Left lung (tissue), 10 donors: ENCODE data around the gene REL. TPM values are rescaled to one million over a fixed set of nuclear protein-coding genes. Genes with fewer than 3 reads are reported as not detected.
A peak's percentile ranks its signal among the peaks of the same experiment; 100 is the strongest.

Experiments used
- ATAC-seq: fragments of 200-7000 bp; cut with Tn5 transposase; one replicate; pipeline ENCODE4 v1.9.1; 2020; ENCODE audit warnings: moderate library complexity
- DNase-seq, 4 donors: peaks; one replicate each; pipeline ENCODE4 v3.0.0-alpha.2; 2013 to 2020
- H3K27ac ChIP-seq, 2 donors: fragments of 200-600 bp; sonication (generic) in 1 of 2; one replicate each; pipeline versions ENCODE4 v1.5.0 to v1.8.0; 2020 to 2021
- H3K27me3 ChIP-seq, 2 donors: fragments of 200-600 bp; sonication (generic) in 1 of 2; one replicate each; pipeline versions ENCODE4 v1.5.0 to v1.8.0; 2020 to 2021
- H3K36me3 ChIP-seq, 2 donors: fragments of 200-600 bp; sonication (generic) in 1 of 2; one replicate each; pipeline versions ENCODE4 v1.5.0 to v1.8.0; 2020 to 2021
- H3K4me1 ChIP-seq, 2 donors: fragments of 200-600 bp; one replicate each; pipeline ENCODE4 v1.8.0; 2021
- H3K4me3 ChIP-seq, 2 donors: fragments of 200-600 bp; sonication (generic) in 1 of 2; one replicate each; pipeline versions ENCODE4 v1.5.0 to v1.8.0; 2020 to 2021; ENCODE audit warnings: mild to moderate bottlenecking in 1 of 2
- H3K9me3 ChIP-seq, 2 donors: fragments of 200-600 bp; sonication (generic) in 1 of 2; one replicate each; pipeline versions ENCODE4 v1.5.0 to v1.8.0; 2020 to 2021
- intact Hi-C, 2 donors: fragments of 100-400 bp; cut with DNase I; formaldehyde crosslinking; loops; one replicate each; pipeline versions ENCODE4 v1.11.2 to v1.14.2; 2022
- polyA plus RNA-seq, 6 donors: library from polyadenylated mRNA; unstranded; fragments of 120-200 nt; gene quantifications; one replicate each; pipeline ENCODE4 v1.2.1, GENCODE V29; 2013; ENCODE audit not compliant: insufficient read length in 6 of 6
- total RNA-seq, 2 donors: library from RNA; stranded (reverse); fragmentation: NEBNext Ultra II Directional; extraction: Animal tissue kit (Norgen Biotek cat#: 25700); gene quantifications; one replicate each; pipeline ENCODE4 v1.2.1, GENCODE V29; 2021
- TF ChIP-seq, protein P1 (sequence below), 2 donors: fragments of 200-600 bp; sonication (generic) in 1 of 2; IDR thresholded peaks; one replicate each; pipeline versions ENCODE4 v1.5.0 to v1.8.0; 2021; ENCODE audit warnings: antibody characterized with exemption in 2 of 2
- donor health status: DM: no; HTN: yes; CAD: no.
- donor health status: DM: no; HTN: no; CAD: no.

REL gene
- total and polyA plus RNA-seq, 8 donors, result 10.0 to 31.8 (median 11.9) TPM

DNA sequence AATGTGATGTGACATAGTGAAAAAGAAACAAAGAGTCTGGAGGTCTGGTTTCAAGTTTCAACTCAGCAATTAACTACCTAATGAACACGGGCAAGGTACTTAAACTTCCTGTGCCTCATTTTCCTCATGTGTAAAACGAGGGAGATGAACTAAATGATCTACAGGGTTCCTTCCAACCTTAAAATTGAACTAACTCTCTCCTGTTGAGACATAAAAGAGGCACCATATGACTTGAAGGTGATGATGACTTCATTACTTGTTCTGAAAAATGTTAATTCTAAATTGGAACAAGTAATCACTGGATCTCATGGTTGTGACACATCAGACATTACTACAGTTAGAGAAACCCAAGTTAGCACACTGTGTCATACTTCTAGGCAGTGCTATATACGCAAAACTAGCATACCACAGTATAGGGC, 8.9 kb upstream of the REL start:
- no peak for ATAC-seq
- TF ChIP-seq, protein P1, sequence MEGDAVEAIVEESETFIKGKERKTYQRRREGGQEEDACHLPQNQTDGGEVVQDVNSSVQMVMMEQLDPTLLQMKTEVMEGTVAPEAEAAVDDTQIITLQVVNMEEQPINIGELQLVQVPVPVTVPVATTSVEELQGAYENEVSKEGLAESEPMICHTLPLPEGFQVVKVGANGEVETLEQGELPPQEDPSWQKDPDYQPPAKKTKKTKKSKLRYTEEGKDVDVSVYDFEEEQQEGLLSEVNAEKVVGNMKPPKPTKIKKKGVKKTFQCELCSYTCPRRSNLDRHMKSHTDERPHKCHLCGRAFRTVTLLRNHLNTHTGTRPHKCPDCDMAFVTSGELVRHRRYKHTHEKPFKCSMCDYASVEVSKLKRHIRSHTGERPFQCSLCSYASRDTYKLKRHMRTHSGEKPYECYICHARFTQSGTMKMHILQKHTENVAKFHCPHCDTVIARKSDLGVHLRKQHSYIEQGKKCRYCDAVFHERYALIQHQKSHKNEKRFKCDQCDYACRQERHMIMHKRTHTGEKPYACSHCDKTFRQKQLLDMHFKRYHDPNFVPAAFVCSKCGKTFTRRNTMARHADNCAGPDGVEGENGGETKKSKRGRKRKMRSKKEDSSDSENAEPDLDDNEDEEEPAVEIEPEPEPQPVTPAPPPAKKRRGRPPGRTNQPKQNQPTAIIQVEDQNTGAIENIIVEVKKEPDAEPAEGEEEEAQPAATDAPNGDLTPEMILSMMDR (IDR thresholded peaks at IDR 0.05), result no peak
- Histone ChIP-seq H3K4me1 (peaks cover 0 to 13% of the 10 kb centered on the region in 2 donors), H3K9me3 (no peaks in the 10 kb centered on the region), H3K27ac (no peak overlapping the region), H3K4me3 (no peak overlapping the region), H3K27me3 (no peaks in the 10 kb centered on the region), H3K36me3 (no peaks in the 10 kb centered on the region)
- intact Hi-C loops, result no loop called here
- DNase-seq, result no peak

DNA sequence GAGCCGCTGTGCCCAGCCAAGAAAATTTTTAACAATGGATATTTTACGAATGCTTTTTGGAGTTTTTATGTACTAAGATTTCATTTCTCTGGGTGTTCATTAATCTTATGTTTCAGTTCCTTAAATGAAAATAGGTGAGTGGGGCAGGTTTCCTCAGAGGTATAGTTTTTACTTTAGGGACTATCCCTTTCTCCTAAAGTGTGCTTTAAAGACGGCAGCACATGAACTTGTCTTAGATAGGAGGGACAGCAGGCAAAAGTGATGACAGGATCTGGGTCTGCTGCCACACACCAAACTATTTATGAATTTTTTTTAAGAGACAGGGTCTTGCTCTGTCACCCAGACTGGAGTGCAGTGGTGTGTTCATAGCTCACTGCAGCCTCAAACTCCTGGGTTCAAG, 8.0 kb upstream of the REL start:
- DNase-seq (no peak), ATAC-seq (no peak)
- no peak overlapping the region for H3K27ac ChIP-seq
- intact Hi-C loops, result no loop called here
- no peak overlapping the region for H3K4me3 ChIP-seq
- H3K27me3 ChIP-seq, result no peaks in the 10 kb centered on the region
- TF ChIP-seq, protein P1 (IDR thresholded peaks at IDR 0.05), result no peak
- no peaks in the 10 kb centered on the region for H3K36me3 ChIP-seq
- H3K9me3 ChIP-seq, result no peaks in the 10 kb centered on the region
- peaks cover 0 to 5% of the 10 kb centered on the region in 2 donors for H3K4me1 ChIP-seq

DNA sequence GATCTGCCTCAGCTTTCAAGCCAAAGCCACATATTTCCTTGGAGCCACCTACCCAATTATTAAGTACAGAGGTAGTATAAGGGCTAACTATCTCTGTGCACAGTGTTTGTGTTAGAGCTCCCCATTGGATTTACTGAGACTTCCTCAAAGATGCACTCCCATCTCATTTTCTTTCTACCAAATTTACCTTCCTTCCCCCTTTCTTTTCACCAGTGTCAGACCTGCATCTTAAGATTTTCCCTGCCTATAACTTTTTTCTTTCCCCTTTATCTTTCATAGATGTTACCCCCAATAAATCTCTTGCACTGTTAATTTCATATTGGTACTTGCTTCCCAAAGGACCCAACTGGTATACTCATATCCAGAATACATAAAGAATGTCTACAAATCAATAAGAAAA, 5.9 kb upstream of the REL start:
- DNase-seq (no peak), ATAC-seq (no peak)
- no peaks in the 10 kb centered on the region for H3K9me3 ChIP-seq
- TF ChIP-seq, protein P1 (IDR thresholded peaks at IDR 0.05), result no peak
- no peaks in the 10 kb centered on the region for H3K27me3 ChIP-seq
- H3K36me3 ChIP-seq, result no peaks in the 10 kb centered on the region
- peaks cover 0 to 7% of the 10 kb centered on the region in 2 donors for H3K4me1 ChIP-seq
- H3K27ac ChIP-seq, result no peak overlapping the region
- intact Hi-C loops, result no loop called here
- no peak overlapping the region for H3K4me3 ChIP-seq

DNA sequence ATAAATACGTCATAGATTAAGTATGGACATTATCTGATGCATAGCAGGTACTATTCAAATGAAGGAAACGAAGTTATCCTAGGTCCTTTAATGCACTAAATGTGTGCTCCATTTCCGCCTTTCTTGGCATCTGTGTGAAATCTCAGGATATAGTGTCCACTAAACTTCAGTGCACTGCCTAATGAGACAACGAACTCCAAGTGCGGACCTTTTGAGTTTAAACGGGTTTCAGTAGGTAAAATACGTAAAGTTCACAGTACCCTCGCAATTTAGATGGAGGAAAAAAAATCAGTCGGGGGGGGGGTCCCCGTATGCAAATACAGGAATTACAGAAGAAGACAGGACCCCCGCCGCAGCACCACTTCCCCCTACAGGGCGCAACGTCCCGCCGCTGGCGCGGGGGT, 729 bp upstream of the REL start:
- H3K4me1 ChIP-seq, result peaks cover 0 to 23% of the 10 kb centered on the region in 2 donors
- peak overlapping the region; percentile 64 to 87 for H3K4me3 ChIP-seq
- H3K27ac ChIP-seq, result peak overlapping the region; percentile 98 to 99
- no peaks in the 10 kb centered on the region for H3K27me3 ChIP-seq
- intact Hi-C loops, result no loop called here
- TF ChIP-seq, protein P1 (IDR thresholded peaks at IDR 0.05), result no peak
- DNase-seq (no peak), ATAC-seq (peak; percentile 3)
- no peaks in the 10 kb centered on the region for H3K9me3 ChIP-seq
- H3K36me3 ChIP-seq, result no peaks in the 10 kb centered on the region

DNA sequence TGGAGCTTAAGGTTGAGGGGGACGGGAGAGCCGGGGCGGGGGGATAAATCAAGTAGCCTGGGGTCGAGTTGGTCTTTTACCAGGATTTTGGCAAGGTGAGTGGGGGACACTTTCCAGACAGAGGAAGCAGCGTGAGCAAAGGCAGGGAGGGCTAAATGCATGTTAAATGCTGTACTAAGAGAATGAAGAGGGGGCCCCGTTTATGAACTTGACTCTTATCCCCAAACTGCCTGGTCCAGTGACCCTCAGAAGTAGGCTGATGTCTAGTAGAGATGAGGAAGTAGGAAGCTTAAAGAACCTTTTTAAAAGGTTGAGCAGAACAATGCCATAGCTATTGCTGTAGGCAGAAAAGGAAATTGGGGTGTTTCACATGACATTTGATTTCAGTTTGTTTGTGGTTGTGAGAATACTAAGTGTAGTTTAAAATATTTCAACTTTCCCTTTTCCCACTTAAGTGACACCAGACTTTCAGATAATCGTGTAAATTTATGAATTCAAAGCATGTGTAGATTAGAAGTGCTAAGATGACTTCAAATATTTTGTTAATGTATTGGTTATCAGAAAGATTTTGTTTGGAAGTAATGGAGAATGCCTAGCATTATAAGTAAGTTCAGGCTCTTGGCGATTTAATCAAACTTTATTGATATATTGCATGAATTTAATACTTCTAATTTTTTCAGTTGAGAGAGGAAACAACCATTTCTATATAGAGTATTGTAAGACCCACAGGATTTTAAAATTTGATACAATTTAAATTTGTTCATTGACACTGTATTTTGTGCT, 1.8 kb downstream of the REL start:
- Histone ChIP-seq H3K4me3 (peak overlapping the region; percentile 64 to 87), H3K9me3 (no peaks in the 10 kb centered on the region), H3K27ac (peak overlapping the region; percentile 98 to 99), H3K27me3 (no peaks in the 10 kb centered on the region), H3K36me3 (no peaks in the 10 kb centered on the region), H3K4me1 (peaks cover 6 to 48% of the 10 kb centered on the region in 2 donors)
- ATAC-seq, result peak; percentile 1
- intact Hi-C loops, result no loop called here
- TF ChIP-seq, protein P1 (IDR thresholded peaks at IDR 0.05), result no peak
- peak in 3 of 4 donors; percentile 16 to 35 (median 25) for DNase-seq
